Superior temporal gyrus (tissue), 1 donor: Measurements from ENCODE around the gene SNCB.
"Not testable (repeated sequence)": the region's sequence is repeated elsewhere in the genome, so short reads cannot be mapped to it uniquely, and the experiment has no call there.

Experiments
- DNase-seq: peaks from one replicate; pipeline ENCODE4 v3.0.0-alpha.2; 2016; ENCODE audit errors: extremely low spot score

Gene SNCB

DNA sequence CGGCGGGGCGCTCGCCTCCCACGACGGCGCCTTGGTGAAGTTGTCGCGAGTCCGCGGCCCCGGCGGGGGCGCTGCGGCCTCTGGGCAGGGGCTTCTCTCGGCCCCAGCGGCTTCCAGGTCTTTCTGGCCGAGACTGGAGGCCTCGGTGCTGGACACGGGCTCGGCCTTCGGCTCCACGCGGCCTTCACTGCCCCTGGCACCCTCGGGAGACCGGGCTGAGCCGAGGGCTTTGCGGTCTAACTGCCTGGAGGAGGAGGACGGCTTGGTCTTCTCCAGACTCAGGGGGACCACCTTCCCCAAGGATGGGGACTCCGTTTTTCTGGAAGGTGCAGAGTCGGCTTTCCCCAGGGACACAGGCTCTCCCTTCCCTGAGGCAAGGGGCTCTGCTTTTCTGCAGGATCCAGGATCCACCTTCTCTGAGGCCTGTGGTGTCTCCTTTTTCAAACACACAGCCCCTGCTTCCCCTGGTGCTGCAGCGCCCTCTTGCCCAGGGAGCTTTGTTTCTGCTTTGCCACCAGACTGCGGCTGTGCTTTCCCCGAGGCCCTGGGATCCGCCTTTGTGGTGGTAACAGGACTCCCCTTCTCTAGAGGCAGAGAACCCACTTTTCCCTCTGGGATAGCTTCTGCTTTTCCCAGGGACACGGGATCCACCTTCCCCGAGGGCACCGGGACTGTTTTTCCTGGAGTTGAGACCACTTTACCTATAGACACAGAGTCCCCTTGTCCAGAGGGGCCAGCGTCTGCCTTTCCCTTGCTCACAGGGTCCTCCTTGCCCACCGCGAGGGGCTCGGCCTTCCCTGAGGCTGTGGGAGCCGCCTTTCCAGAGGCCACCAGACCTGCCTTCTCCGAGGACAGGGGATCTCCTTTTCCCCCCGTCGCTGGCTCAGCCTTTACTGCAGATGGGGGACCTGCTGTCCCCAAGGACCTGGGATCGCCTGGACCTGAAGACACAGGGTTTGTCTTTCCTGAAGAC lies 32.6 kb downstream of the SNCB start:
- no peak for DNase-seq

DNA sequence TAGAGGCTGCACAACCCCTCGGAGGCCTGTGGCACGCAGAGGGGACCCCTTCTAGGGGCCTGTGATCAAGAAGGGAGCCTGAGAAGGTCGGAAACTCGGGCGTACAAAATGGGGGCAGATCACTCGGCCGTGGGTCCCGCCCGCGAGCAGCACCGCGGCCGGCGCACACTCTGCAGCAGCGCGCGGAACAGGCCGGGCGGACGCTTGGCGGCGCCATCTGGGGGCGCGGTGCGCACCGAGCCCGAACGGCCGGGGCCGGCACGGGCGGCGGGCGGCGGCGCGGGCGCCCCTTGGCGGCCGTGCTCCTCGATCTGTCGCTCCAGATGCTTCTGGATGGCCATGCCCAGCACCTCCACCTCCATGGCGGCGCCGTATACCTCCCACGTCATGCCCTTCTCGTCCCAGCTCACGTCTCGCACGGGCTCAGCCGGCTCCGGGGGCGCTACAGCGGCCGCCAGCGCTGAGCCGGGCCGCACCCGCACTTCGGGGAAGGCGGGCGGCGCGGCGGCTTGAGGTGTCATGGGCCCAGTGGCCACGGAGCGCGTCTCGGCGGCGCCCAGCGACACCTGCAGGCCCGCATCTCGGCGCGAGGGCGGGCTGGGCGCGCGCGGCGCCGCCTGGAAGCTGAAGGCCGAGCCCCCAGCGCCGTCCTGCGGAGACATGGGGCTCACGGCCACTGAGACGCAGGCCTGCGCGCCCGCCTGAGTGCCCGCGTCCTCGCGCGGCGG lies 33.5 kb downstream of the SNCB start:
- no peak for DNase-seq

DNA sequence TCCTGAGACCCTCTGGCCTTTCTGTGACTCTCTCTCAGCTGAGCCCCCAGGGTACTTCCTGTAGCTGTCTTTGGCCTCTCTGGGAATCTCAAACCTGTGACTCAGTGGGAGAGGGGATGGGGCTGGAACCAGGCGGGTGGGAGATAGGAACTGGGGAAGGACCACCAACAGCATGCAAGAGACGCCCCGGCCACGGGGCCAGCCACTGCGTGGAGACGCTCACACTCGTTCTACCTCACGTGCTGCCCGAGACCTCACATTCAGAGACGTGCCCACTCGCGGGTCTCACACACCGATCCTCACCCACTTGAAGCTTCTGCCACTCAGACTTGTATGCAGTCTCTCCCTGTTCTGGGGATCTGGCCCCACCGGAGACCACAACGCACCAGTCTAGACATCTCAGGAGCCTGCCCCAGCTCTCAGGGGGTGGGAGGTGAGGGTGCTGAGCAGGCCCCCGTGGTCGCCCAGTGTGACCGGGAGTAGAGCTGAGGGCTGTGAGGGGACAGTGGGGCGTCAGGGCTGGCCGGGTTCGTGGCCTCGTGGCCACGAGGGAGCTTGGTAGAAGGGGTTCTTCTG lies 34.2 kb downstream of the SNCB start:
- no peak for DNase-seq

DNA sequence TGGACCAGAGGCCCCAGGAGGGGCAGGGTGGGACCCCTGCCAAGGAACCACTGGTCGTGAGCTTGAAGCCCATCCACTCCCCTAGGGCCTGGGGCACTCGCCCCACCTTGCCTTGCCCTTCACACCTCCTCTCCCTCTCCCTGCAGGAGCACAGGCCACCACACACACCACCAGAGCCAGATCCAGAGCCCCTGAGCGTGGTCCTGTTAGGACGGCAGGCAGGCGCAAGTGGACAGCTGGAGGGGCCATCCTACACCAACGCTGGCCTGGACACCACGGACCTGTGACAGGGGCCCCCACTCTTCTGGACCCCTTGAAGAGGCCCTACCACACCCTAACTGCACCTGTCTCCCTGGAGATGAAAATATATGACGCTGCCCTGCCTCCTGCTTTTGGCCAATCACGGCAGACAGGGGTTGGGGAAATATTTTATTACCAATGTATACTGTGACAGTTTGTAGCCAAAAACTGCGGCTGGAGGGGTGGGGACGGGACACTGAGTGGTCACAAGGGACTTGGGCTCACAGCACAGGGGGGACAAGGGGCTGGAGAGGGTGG lies 34.9 kb downstream of the SNCB start:
- no peak for DNase-seq

DNA sequence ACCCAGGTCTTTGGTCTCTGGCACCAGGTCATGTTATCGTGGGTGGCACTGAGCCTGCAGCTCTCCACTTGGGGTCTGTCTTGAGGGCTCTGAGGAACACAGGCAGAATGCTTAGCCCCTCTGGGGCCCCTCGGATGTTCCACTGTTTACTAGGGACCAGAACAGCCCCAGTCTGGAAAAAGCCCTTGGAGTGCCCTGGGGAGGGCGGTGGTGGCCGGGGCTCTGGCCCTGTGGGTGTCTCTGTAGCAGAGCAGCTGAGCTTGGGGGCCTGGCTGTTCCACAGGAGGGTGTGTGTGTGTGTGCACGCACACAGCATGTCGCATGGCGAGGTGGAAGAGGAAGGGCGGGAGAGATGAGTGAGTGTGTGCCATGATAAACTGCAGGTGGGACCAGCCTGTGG lies 35.8 kb downstream of the SNCB start:
- no peak for DNase-seq

DNA sequence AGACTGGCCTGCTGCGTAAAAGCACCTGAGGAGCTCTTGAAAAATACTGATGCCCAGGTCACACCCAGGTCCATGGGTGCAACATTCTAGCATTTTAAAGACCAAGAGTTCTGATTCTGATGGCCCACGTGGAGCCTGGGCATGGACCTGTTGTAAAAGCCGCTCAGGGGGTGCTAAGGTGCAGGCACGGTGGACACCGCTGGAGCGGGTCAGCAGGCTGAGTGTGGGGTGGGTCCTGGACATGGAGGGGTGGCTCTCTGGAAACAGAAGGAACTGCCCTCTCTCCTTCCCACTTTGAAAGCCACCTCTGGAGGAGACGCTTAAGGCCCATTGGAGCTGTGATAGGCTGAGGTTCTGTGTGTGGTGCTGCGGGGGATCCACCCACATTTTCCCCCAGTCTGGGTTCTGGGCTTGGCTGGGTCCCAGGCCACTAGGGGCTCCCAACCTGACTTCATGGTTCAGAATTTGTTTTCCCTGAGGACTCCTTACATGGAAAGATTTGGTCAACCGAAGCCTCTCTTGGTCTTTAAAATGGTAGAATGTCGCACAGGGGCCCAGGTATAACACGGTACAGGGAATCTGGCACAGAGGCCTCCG lies 37.0 kb downstream of the SNCB start:
- no peak for DNase-seq

DNA sequence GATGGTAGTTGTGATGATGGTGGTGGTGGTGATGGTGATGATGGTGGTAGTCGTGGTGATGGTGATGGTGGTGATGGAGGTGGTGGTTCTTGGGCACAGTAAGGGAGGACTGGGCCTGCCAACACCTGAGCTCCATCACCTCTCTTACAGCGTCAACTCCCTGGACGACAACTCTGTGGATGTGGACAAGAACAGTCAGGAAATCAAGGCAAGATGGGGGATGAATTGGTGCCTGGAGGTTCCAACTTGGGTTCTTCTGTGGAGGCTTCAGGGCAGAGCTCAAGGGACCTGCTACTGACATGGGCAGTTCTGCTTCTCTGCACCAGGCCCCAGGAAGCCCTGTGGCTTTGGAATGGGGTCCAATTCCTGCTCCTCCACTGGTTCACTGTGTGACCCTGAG lies 37.8 kb downstream of the SNCB start:
- no peak for DNase-seq

DNA sequence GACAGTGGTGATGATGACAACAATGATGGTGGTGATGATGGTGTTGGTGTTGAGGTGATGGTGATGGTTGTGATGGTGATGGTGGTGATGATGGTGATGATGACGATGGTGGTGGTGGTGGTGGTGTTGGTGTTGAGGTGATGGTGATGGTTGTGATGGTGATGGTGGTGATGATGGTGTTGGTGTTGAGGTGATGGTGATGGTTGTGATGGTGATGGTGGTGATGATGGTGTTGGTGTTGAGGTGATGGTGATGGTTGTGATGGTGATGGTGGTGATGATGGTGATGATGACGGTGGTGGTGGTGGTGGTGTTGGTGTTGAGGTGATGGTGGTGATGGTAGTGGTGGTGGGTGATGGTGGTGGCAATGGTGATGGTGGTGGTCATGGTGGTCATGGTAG lies 38.7 kb downstream of the SNCB start:
- DNase-seq = not testable (repeated sequence)

DNA sequence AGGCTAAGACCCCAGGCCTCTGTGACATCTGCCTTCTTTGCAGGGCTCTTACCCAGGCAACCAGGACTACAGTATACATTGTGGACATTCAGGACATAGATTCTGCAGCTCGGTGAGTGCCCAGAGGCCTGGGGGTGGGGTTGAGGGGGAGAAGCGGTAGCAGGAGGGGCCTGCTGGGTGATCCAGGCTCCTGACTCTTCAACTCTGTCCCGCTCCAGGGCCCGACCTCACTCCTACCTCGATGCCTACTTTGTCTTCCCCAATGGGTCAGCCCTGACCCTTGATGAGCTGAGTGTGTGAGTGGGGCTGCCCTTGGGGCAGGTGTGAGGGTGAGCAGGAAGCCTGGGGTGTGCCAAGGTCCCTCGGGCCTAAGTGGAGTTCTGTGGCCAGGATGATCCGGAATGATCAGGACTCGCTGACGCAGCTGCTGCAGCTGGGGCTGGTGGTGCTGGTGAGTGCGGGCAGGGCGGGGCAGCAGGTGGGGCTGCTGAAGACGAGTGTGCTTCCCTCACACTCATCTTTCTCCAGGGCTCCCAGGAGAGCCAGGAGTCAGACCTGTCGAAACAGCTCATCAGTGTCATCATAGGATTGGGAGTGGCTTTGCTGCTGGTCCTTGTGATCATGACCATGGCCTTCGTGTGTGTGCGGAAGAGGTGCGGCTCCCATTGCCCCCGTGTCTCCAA lies 40.2 kb downstream of the SNCB start:
- DNase-seq = no peak

DNA sequence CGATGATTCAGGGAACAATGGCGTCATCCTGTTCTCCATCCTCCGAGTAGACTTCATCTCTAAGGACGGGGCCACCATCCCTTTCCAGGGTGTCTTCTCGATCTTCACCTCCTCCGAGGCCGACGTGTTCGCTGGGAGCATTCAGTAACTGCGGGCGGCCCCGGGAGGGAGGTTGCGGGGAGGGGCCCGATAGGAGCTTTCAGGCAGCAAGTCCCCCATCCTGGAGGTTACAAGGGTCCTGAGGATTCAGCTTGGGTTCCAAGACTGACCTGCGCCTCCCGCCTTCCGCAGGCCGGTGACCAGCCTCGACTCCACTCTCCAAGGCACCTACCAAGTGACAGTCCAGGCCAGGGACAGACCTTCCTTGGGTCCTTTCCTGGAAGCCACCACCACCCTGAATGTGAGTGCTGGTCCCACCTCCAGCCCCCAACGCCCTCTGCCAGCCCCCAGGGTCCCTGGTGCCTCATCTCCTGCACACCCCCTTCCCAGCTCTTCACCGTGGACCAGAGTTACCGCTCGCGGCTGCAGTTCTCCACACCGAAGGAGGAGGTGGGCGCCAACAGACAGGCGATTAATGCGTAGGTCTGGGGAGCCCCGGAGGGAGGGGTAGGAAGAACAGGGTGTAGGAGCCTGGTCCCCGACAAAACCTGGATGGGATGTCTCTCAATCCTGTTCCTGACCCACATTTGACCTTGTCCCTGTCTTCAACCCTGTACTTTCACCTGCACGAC lies 41.1 kb downstream of the SNCB start:
- no peak for DNase-seq

DNA sequence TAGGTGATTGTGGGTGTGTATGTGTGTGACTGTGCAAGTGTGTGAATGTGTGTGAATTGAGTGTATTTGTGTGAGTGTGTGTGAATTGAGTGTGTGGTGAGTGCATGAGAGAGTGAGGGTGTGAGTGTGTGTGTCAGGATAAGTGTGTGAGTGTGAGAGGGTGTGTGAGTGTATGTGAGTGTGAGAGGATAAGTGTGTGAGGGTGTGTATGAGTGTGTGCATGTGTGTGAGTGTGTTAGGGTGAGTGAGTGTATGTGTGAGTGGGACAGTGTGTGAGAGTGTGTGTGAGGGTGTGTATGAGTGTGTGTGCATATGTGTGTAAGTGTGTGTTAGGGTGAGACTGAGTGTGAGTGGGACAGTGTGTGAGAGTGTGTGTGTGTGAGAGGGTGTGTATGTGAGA lies 42.0 kb downstream of the SNCB start:
- no peak for DNase-seq

DNA sequence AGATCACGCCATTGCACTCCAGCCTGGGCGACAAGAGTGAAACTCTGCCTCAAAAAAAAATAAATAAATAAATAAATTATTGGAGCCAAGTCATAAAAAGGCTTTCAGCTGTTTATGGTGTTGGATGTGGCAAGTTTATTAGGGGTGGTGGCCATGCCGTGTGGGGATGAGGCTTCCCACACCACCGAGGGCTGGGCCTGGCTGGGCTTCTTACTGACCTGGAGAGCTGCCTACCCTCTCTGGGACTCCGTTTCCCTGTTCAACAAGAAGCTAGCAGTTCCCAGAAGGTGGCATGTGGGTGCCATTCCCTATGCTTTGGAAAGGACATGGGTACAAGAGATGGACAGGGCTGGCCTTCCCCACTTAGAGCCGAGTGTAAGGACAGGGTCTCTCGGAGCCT lies 42.9 kb downstream of the SNCB start:
- no peak for DNase-seq

DNA sequence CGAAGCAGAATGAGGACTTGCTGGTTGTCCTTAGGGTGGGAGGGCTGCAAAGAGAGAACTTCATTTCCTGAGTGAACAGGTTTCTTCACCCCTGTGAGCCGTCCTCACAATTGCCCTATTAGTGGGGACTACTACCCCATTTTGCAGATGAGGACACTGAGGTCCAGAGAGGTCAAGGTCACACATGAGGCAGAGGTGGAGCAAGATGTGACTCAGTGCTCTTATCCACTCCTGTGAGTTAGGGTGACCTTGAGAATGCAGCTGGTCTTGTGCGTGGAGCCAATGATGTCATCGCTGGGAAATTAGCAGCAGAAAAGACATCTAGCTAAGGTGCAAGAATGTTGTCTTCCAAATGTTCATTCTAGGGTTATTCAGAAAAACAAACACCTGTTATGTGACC lies 47.3 kb downstream of the SNCB start:
- DNase-seq = no peak

DNA sequence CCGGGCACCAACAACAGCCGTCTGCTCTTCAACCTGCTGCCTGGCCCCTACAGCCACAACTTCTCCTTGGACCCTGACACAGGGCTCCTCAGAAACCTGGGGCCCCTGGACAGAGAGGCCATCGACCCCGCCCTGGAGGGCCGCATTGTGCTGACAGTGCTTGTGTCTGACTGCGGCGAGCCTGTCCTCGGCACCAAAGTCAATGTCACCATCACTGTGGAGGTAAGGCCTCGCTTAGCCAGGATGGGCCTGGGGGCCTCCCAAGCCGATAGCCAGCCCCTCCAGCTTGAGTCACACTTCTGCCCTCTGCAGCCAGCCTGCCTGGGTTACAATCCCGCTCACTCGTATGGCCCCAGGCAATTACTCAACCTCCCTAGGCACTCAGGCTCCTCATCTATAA lies 49.0 kb downstream of the SNCB start:
- DNase-seq = no peak

DNA sequence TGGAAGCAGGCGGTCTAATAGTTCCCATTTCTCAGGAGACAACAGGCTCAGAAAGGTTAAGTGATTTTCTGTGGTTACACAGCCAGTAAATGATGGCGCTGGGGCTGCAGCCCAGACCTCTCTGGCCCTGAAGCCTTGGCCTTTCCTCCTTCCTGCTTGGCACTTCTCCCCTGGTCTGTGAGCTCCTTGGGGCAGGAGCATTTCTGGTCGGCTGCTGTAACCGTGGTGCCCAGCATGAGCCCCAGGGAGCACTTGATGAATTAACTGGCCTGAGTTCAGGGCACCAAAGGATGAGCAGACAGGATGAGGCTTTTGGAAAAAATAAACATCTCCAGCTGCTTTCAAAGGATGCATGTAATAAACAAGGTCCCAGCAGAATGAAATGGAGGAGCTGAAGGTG lies 51.0 kb downstream of the SNCB start:
- no peak for DNase-seq

DNA sequence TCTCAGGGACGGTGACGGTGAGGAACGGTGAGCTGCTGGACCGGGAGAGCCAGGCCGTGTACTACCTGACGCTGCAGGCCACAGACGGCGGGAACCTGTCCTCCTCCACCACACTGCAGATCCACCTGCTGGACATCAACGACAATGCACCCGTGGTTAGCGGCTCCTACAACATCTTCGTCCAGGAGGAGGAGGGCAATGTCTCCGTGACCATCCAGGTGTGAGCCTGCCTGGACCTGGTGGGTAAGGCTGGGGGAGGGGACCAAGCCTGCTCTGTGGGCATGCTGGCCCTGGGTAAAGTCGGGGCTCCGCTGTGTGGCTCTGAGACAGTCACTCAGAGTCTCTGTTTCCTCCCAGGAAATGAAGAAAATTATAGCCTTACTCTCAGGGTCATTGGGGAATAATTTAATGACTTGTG lies 51.9 kb downstream of the SNCB start:
- DNase-seq = no peak

DNA sequence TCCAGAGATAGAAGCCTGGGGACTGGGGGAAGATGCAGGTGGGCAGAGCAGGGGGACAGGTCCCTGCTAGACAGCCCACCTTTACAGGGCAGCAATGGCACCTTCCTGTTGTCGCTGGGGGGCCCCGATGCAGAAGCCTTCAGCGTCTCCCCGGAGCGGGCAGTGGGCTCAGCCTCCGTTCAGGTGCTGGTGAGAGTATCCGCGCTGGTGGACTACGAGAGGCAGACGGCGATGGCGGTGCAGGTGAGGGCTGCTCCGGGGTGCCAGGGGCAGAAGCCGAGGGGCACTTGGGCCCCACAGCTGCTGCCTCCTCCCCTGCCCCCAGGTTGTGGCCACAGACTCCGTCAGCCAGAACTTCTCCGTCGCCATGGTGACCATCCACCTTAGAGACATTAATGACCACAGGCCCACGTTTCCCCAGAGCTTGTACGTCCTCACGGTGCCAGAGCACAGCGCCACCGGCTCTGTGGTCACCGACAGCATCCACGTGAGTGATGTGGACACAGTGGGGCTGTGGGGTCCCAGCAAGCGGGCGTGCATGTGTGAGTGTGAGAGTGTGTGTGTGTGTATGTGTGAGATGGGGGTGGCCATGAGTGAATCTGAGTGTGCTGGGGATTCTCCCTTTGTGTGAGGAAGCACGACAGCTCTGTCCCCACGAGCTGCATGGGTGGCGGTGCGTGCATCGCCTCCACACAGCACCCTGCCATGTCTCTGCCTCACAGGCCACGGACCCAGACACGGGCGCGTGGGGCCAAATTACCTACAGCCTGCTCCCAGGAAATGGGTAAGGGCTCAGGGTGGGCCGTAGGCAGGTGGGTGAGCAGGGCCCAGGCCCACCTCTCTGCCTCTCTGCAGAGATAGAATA lies 52.8 kb downstream of the SNCB start:
- no peak for DNase-seq

DNA sequence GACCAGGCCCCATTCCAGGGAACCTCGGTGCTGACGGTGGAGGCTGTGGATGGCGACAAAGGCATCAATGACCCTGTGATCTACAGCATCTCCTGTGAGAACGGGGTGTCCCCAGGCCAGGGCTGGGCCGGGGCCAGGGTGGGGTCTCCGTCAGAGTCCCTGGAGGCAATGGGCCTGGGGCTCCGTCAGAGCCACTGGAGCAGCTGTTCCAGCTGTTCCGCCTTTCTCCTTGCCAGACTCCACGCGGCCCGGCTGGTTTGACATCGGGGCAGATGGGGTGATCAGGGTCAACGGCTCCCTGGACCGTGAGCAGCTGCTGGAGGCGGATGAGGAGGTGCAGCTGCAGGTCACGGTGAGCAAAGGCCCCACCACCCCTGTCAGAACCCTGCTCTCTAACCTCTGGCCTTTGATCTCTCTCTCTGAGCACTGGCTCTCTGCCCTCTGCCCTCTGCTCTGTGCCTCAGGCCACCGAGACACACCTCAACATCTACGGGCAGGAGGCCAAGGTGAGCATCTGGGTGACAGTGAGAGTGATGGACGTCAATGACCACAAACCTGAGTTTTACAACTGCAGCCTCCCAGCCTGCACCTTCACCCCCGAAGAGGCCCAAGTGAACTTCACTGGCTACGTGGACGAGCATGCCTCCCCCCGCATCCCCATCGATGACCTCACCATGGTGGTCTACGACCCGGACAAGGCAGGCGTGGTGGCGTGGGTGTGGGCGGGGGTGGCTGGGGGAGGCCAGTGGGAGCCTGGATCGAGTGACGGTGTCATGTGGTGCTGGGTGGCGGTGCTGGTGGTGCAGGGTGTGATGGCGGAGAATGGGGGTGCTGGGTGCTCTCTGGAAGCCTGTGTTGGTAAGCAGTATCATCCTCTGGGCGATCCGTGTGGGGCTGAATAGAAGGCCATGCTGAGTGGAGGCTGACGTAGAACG lies 54.6 kb downstream of the SNCB start:
- no peak for DNase-seq

DNA sequence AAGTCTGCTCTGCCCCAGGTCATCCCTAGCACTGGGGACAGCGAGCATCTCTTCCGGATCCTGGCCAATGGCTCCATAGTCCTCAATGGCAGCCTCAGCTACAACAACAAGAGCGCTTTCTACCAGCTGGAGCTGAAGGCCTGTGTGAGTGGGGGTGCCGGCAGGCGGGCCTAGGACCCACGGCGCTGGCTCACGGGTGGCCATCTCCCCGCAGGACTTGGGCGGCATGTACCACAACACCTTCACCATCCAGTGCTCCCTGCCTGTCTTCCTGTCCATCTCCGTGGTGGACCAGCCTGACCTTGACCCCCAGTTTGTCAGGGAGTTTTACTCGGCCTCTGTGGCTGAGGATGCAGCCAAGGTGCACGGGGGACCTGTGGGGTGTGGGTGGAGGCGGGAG lies 55.3 kb downstream of the SNCB start:
- no peak for DNase-seq
